Mucosa of descending colon (tissue), 3 donors: ENCODE results near the gene PHOSPHO2. TPM values are rescaled to one million over a fixed set of nuclear protein-coding genes. Genes with fewer than 3 reads are reported as not detected.

Experiments used
- ATAC-seq: fragments of 200-7000 bp; cut with Tn5 transposase; one replicate; pipeline ENCODE4 v1.9.1; 2020; ENCODE audit warnings: mild to moderate bottlenecking, moderate library complexity
- DNase-seq, 3 donors: peaks; one replicate each; pipeline ENCODE4 v3.0.0-alpha.2; 2020
- H3K36me3 ChIP-seq: fragments of 200-600 bp; one replicate; pipeline ENCODE4 v1.8.0; 2021; ENCODE audit warnings: low read depth, mild to moderate bottlenecking
- H3K4me1 ChIP-seq: fragments of 200-600 bp; one replicate; pipeline ENCODE4 v1.8.0; 2021; ENCODE audit warnings: low read depth, mild to moderate bottlenecking
- H3K4me3 ChIP-seq: fragments of 200-600 bp; one replicate; pipeline ENCODE4 v1.8.0; 2021; ENCODE audit warnings: mild to moderate bottlenecking
- H3K9me3 ChIP-seq: fragments of 200-600 bp; one replicate; pipeline ENCODE4 v1.8.0; 2021; ENCODE audit warnings: mild to moderate bottlenecking
- CTCF ChIP-seq: fragments of 200-600 bp; IDR thresholded peaks from one replicate; pipeline ENCODE4 v1.8.0; 2022; ENCODE audit warnings: antibody characterized with exemption, mild to moderate bottlenecking
- intact Hi-C, 2 donors: fragments of 100-400 bp; cut with DNase I in 1 of 2; cut with micrococcal nuclease in 1 of 2; formaldehyde crosslinking; loops; one replicate each; pipeline versions ENCODE4 v1.11.0 to v1.11.1; 2022; cut with DNase I, micrococcal nuclease
- total RNA-seq, 3 donors: library from RNA; stranded (reverse); fragmentation: NEBNext Ultra II Directional in 2 of 3; extraction: Animal tissue kit (Norgen Biotek cat#: 25700) in 2 of 3; gene quantifications; one replicate each; pipeline versions ENCODE4 v1.2.1 to v1.2.4, GENCODE V29; 2021 to 2023
- donor health status: DM: no; HTN: no; CAD: no; lungs with moderate emphysema.
- donor health status: DM: no; HTN: no; CAD: no.
- donor health status: DM: no; HTN: yes; CAD: no.

PHOSPHO2 gene
- total RNA-seq, 3 donors from 2014 or later, result 7.3 to 11.4 (median 10.7) TPM

GRCh38 chr2:169658877-169659276 is 35.4 kb upstream of the PHOSPHO2 start:
- intact Hi-C loops, result no loop called here
- TF ChIP-seq CTCF, result no peak
- H3K9me3 ChIP-seq, result no peaks in the 10 kb centered on the region
- DNase-seq, result no peak
- no peaks in the 10 kb centered on the region for H3K4me1 ChIP-seq
- H3K36me3 ChIP-seq, result no peaks in the 10 kb centered on the region
- ATAC-seq, result no peak
- no peak overlapping the region for H3K4me3 ChIP-seq

GRCh38 chr2:169659320-169659719 is 34.9 kb upstream of the PHOSPHO2 start:
- Histone ChIP-seq H3K4me1 (no peaks in the 10 kb centered on the region), H3K4me3 (no peak overlapping the region), H3K9me3 (no peaks in the 10 kb centered on the region), H3K36me3 (no peaks in the 10 kb centered on the region)
- DNase-seq (no peak), ATAC-seq (no peak)
- no peak for TF ChIP-seq CTCF
- intact Hi-C loops, result no loop called here

- intact Hi-C loops, result no loop called here
- Histone ChIP-seq H3K4me1 (no peaks in the 10 kb centered on the region), H3K9me3 (no peaks in the 10 kb centered on the region), H3K36me3 (no peaks in the 10 kb centered on the region), H3K4me3 (no peak overlapping the region)
- DNase-seq (no peak), ATAC-seq (no peak)
- TF ChIP-seq CTCF, result no peak
Measured at GRCh38 chr2:169661265-169661664, 33.0 kb upstream of the PHOSPHO2 start.

GRCh38 chr2:169662744-169663143 is 31.5 kb upstream of the PHOSPHO2 start:
- intact Hi-C loops, result no loop called here
- Histone ChIP-seq H3K9me3 (no peaks in the 10 kb centered on the region), H3K4me3 (no peak overlapping the region), H3K36me3 (no peaks in the 10 kb centered on the region), H3K4me1 (no peaks in the 10 kb centered on the region)
- no peak for TF ChIP-seq CTCF
- ATAC-seq (no peak), DNase-seq (no peak)

GRCh38 chr2:169663247-169663646 is 31.0 kb upstream of the PHOSPHO2 start:
- intact Hi-C loops, result no loop called here
- Histone ChIP-seq H3K9me3 (no peaks in the 10 kb centered on the region), H3K4me1 (no peaks in the 10 kb centered on the region), H3K4me3 (no peak overlapping the region), H3K36me3 (no peaks in the 10 kb centered on the region)
- TF ChIP-seq CTCF, result no peak
- DNase-seq (no peak), ATAC-seq (no peak)

GRCh38 chr2:169664600-169664977 is 29.7 kb upstream of the PHOSPHO2 start:
- ATAC-seq (no peak), DNase-seq (no peak)
- intact Hi-C loops, result no loop called here
- no peaks in the 10 kb centered on the region for H3K4me1 ChIP-seq
- H3K9me3 ChIP-seq, result no peaks in the 10 kb centered on the region
- H3K36me3 ChIP-seq, result no peaks in the 10 kb centered on the region
- H3K4me3 ChIP-seq, result no peak overlapping the region
- no peak for TF ChIP-seq CTCF
